GM12865 (cell line): ENCODE measurements around the gene NXPH4.

Experiments
- DNase-seq: peaks from one replicate; pipeline ENCODE4 v3.0.0; 2010; ENCODE audit warnings: low read depth
- H3K4me3 ChIP-seq: 2 replicates; pipeline ENCODE4 v1.5.1; 2011; ENCODE audit warnings: mild to moderate bottlenecking, low read depth, low read length, control low read depth
- CTCF ChIP-seq: IDR thresholded peaks from 2 replicates; pipeline ENCODE4 v1.5.1; 2011; ENCODE audit warnings: low read length, control low read depth, low read depth, inconsistent platforms; ENCODE audit not compliant: insufficient read depth; ENCODE audit errors: missing control alignments

Gene NXPH4

GRCh38 chr12:57255916-57256315 lies 39.3 kb downstream of the NXPH4 start:
- TF ChIP-seq CTCF, result no peak
- DNase-seq, result no peak
- no peak overlapping the region for H3K4me3 ChIP-seq

GRCh38 chr12:57258977-57259970 lies 42.7 kb downstream of the NXPH4 start:
- DNase-seq, result no peak
- no peak for TF ChIP-seq CTCF
- H3K4me3 ChIP-seq, result no peak overlapping the region

- no peak overlapping the region for H3K4me3 ChIP-seq
- no peak for TF ChIP-seq CTCF
- DNase-seq, result no peak
Measured at GRCh38 chr12:57260366-57260765, 43.8 kb downstream of the NXPH4 start.

- no peak for TF ChIP-seq CTCF
Measured at GRCh38 chr12:57261428-57261865, 44.9 kb downstream of the NXPH4 start.

GRCh38 chr12:57262126-57262822 lies 45.7 kb downstream of the NXPH4 start:
- TF ChIP-seq CTCF, result no peak
- H3K4me3 ChIP-seq, result no peak overlapping the region
- no peak for DNase-seq

More at GRCh38 chr12:57261428-57261865, 44.9 kb downstream of the NXPH4 start:
- no peak for DNase-seq
- no peak overlapping the region for H3K4me3 ChIP-seq

GRCh38 chr12:57263096-57263495 lies 46.5 kb downstream of the NXPH4 start:
- DNase-seq, result no peak
- no peak overlapping the region for H3K4me3 ChIP-seq
- no peak for TF ChIP-seq CTCF
